Karpas-422 (cell line): ENCODE measurements around the gene NDUFS8. TPM values are rescaled to one million over a fixed set of nuclear protein-coding genes. Genes with fewer than 3 reads are reported as not detected.

Source experiments
- DNase-seq: peaks from one replicate; pipeline ENCODE4 v3.0.0-alpha.2; 2015
- H2AFZ ChIP-seq: fragments of 200-600 bp; sonication (generic); 2 replicates; pipeline ENCODE4 v1.6.1; 2014; ENCODE audit warnings: antibody characterized with exemption, low read length, mixed read lengths
- H3K27ac ChIP-seq: fragments of 200-600 bp; sonication (generic); 2 replicates; pipeline ENCODE4 v1.5.1; 2014; ENCODE audit warnings: mild to moderate bottlenecking, low read length, moderate library complexity
- H3K27me3 ChIP-seq: fragments of 200-600 bp; sonication (generic); 2 replicates; pipeline ENCODE4 v1.6.1; 2014; ENCODE audit warnings: low read length, mixed read lengths
- H3K36me3 ChIP-seq: fragments of 200-600 bp; sonication (generic); 2 replicates; pipeline ENCODE4 v1.6.1; 2014; ENCODE audit warnings: low read length, mixed read lengths; ENCODE audit not compliant: insufficient read depth
- H3K4me1 ChIP-seq: fragments of 200-600 bp; sonication (generic); 2 replicates; pipeline ENCODE4 v1.6.1; 2014; ENCODE audit warnings: mild to moderate bottlenecking, low read length, mixed read lengths
- H3K4me2 ChIP-seq: fragments of 200-600 bp; sonication (generic); 2 replicates; pipeline ENCODE4 v1.6.1; 2014; ENCODE audit warnings: low read length, low read depth, mild to moderate bottlenecking; ENCODE audit not compliant: poor library complexity, severe bottlenecking
- H3K4me3 ChIP-seq: fragments of 200-600 bp; sonication (generic); 2 replicates; pipeline ENCODE4 v1.5.1; 2014; ENCODE audit warnings: mild to moderate bottlenecking, antibody characterized with exemption, low read length, mixed read lengths
- H3K79me2 ChIP-seq: fragments of 200-600 bp; sonication (generic); 2 replicates; pipeline ENCODE4 v1.6.1; 2014; ENCODE audit warnings: mild to moderate bottlenecking, low read length, mixed read lengths
- H3K9ac ChIP-seq: fragments of 200-600 bp; sonication (generic); 2 replicates; pipeline ENCODE4 v1.6.0; 2014; ENCODE audit warnings: low read length
- H3K9me2 ChIP-seq: fragments of 200-600 bp; sonication (generic), shearing (Covaris generic); replicated peaks from 2 replicates; pipeline ENCODE4 v1.6.0; 2014; ENCODE audit warnings: mild to moderate bottlenecking, low read length, moderate library complexity; ENCODE audit not compliant: insufficient read depth
- H3K9me3 ChIP-seq: fragments of 300-700, 200-600 bp; sonication (generic); 2 replicates; pipeline ENCODE4 v1.6.1; 2014; ENCODE audit warnings: low read length, mixed read lengths
- H4K20me1 ChIP-seq: fragments of 200-600 bp; sonication (generic); 2 replicates; pipeline ENCODE4 v1.6.1; 2014; ENCODE audit warnings: mild to moderate bottlenecking, antibody characterized with exemption, low read length, low read depth; ENCODE audit not compliant: insufficient read depth
- total RNA-seq: library from RNA; depleted of rRNA; stranded (reverse); fragments of >200 nt; shearing (Covaris generic); gene quantifications from 2 replicates; pipeline ENCODE4 v1.2.3, GENCODE V29; 2014; ENCODE audit warnings: low replicate concordance

Gene NDUFS8
- total RNA-seq, 1 experiment from 2014 or later = 159 TPM

GRCh38 chr11:68017980-68018729 lies 12.3 kb upstream of the NDUFS8 start:
- no peaks in the 10 kb centered on the region for H4K20me1 ChIP-seq
- DNase-seq = no peak
- no peak overlapping the region for H3K27ac ChIP-seq
- no peaks in the 10 kb centered on the region for H3K9me3 ChIP-seq
- no peak overlapping the region for H3K9ac ChIP-seq
- H3K36me3 ChIP-seq = no peaks in the 10 kb centered on the region
- H3K79me2 ChIP-seq = no peaks in the 10 kb centered on the region
- no peak overlapping the region for H2AFZ ChIP-seq
- no peak overlapping the region for H3K4me3 ChIP-seq
- H3K27me3 ChIP-seq = no peaks in the 10 kb centered on the region
- peaks cover 3% of the 10 kb centered on the region for H3K4me1 ChIP-seq
- no peaks in the 10 kb centered on the region for H3K9me2 ChIP-seq
- H3K4me2 ChIP-seq = no peak overlapping the region

DNA sequence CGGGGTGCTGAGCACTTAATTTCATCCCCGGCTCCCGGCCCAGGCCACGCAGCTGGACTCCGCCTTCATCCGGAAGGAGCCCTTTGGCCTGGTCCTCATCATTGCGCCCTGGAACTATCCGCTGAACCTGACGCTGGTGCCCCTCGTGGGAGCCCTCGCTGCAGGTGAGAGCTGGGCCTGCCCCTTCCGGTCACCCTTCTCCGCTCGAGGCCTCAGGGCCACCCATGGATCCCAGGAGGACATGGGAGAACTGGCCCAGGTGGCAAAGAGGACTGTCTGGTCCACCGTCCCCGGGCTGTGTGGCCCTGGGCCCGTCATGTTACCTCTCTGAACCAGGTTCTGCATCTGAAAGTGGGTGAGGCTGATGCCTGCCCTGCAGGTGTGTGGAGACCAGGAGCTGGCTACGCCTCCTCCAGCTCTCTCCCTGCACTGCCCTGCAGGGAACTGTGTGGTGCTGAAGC lies 11.7 kb upstream of the NDUFS8 start:
- Histone ChIP-seq H2AFZ (no peak overlapping the region), H3K9ac (no peak overlapping the region), H4K20me1 (no peaks in the 10 kb centered on the region), H3K9me3 (no peaks in the 10 kb centered on the region), H3K27ac (no peak overlapping the region), H3K4me1 (peaks cover 3% of the 10 kb centered on the region), H3K9me2 (no peaks in the 10 kb centered on the region), H3K79me2 (no peaks in the 10 kb centered on the region), H3K27me3 (no peaks in the 10 kb centered on the region), H3K36me3 (no peaks in the 10 kb centered on the region), H3K4me3 (no peak overlapping the region), H3K4me2 (no peak overlapping the region)
- DNase-seq = peak; percentile 39

DNA sequence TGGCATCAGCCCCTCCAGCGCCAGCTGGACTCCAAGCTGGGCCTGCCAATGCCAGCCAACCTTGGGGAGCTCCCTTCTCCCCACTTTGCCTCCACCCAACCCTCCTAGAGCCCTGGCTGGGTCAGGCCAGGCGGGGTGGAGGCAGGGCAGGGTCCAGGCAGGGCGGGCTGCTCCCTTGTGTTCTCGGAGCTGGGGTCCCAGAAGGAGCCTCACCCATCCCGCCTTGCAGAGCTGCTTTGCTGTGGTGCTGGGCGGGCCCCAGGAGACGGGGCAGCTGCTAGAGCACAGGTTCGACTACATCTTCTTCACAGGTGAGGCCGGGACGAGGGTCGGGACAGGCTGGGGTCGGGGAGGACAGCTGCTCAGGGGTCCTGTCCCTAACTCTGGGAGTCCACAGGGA lies 11.0 kb upstream of the NDUFS8 start:
- H2AFZ ChIP-seq = no peak overlapping the region
- H3K27ac ChIP-seq = no peak overlapping the region
- DNase-seq = no peak
- no peaks in the 10 kb centered on the region for H3K27me3 ChIP-seq
- no peaks in the 10 kb centered on the region for H3K36me3 ChIP-seq
- no peak overlapping the region for H3K9ac ChIP-seq
- no peaks in the 10 kb centered on the region for H3K9me2 ChIP-seq
- no peaks in the 10 kb centered on the region for H4K20me1 ChIP-seq
- peaks cover 3% of the 10 kb centered on the region for H3K4me1 ChIP-seq
- H3K4me3 ChIP-seq = no peak overlapping the region
- H3K9me3 ChIP-seq = no peaks in the 10 kb centered on the region
- H3K4me2 ChIP-seq = no peak overlapping the region
- H3K79me2 ChIP-seq = no peaks in the 10 kb centered on the region

- no peak overlapping the region for H3K4me2 ChIP-seq
- DNase-seq = peak; percentile 72
- H3K27ac ChIP-seq = no peak overlapping the region
- H2AFZ ChIP-seq = no peak overlapping the region
- peaks cover 3% of the 10 kb centered on the region for H3K4me1 ChIP-seq
- no peaks in the 10 kb centered on the region for H4K20me1 ChIP-seq
- no peak overlapping the region for H3K9ac ChIP-seq
- no peaks in the 10 kb centered on the region for H3K27me3 ChIP-seq
- H3K9me2 ChIP-seq = no peaks in the 10 kb centered on the region
- no peaks in the 10 kb centered on the region for H3K79me2 ChIP-seq
- no peaks in the 10 kb centered on the region for H3K36me3 ChIP-seq
- no peak overlapping the region for H3K4me3 ChIP-seq
- H3K9me3 ChIP-seq = no peaks in the 10 kb centered on the region
These were observed 9.9 kb upstream of the NDUFS8 start for GRCh38 chr11:68020575-68020974.

DNA sequence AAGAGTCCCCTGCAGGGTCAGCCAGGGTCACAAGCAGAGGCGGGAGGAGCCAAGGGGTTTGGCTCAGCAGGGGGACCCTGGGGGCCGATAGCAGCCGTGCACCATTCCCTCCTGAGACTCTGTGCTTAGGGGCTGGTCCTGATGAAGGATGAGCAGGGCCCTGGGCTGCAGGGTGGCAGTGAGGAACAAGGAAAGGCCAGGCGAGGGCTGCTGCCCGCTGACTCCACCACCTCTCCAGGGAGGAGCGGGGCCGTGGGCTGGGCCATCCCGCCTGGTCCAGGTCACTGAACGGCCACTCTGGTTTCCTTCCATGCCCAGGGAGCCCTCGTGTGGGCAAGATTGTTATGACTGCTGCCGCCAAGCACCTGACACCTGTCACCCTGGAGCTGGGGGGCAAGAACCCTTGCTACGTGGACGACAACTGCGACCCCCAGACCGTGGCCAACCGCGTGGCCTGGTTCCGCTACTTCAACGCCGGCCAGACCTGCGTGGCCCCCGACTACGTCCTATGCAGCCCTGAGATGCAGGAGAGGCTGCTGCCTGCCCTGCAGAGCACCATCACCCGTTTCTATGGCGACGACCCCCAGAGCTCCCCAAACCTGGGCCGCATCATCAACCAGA lies 9.2 kb upstream of the NDUFS8 start:
- H4K20me1 ChIP-seq = no peaks in the 10 kb centered on the region

GRCh38 chr11:68022531-68022930 lies 8.0 kb upstream of the NDUFS8 start:
- Histone ChIP-seq H3K79me2 (no peaks in the 10 kb centered on the region), H3K4me3 (no peak overlapping the region), H3K9me3 (no peaks in the 10 kb centered on the region), H3K9ac (no peak overlapping the region), H3K4me2 (no peak overlapping the region), H2AFZ (no peak overlapping the region), H3K9me2 (no peaks in the 10 kb centered on the region), H3K27me3 (no peaks in the 10 kb centered on the region), H3K36me3 (no peaks in the 10 kb centered on the region), H3K4me1 (peaks cover 3% of the 10 kb centered on the region), H4K20me1 (no peaks in the 10 kb centered on the region), H3K27ac (no peak overlapping the region)
- no peak for DNase-seq

More for the DNA sequence above, 9.2 kb upstream of the NDUFS8 start:
- Histone ChIP-seq H3K79me2 (no peaks in the 10 kb centered on the region), H3K4me1 (peaks cover 3% of the 10 kb centered on the region), H2AFZ (no peak overlapping the region), H3K27ac (no peak overlapping the region), H3K9me2 (no peaks in the 10 kb centered on the region), H3K4me2 (no peak overlapping the region), H3K27me3 (no peaks in the 10 kb centered on the region), H3K4me3 (no peak overlapping the region), H3K9ac (no peak overlapping the region), H3K36me3 (no peaks in the 10 kb centered on the region), H3K9me3 (no peaks in the 10 kb centered on the region)
- DNase-seq = peak; percentile 70

- H3K27ac ChIP-seq = no peak overlapping the region
- H3K36me3 ChIP-seq = no peaks in the 10 kb centered on the region
- H3K4me3 ChIP-seq = no peak overlapping the region
- no peak overlapping the region for H2AFZ ChIP-seq
- H4K20me1 ChIP-seq = no peaks in the 10 kb centered on the region
- no peaks in the 10 kb centered on the region for H3K9me2 ChIP-seq
- H3K27me3 ChIP-seq = no peaks in the 10 kb centered on the region
- H3K4me1 ChIP-seq = peaks cover 12% of the 10 kb centered on the region
- H3K79me2 ChIP-seq = peaks cover 8% of the 10 kb centered on the region
- no peak for DNase-seq
- no peak overlapping the region for H3K9ac ChIP-seq
- H3K9me3 ChIP-seq = no peaks in the 10 kb centered on the region
- H3K4me2 ChIP-seq = no peak overlapping the region
These were observed 6.0 kb upstream of the NDUFS8 start for GRCh38 chr11:68024508-68024907.

DNA sequence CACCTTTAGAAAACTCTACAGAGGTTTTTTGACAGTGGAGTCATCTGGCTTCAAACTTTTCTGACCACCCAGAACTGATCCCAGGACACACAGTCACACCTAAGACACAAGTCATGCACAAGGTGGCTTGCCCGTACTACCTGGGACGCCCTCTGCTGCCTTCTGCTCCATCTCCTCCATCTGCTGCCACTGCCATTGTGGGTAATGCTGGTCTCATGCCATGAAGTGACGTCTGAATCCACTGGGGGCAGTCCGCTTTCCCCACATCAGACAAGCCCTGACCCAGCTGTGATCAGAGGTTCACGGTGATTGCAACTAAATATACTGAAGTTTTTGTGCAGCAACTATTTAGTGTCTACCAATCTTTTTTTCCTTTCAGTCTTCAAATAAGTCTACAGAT lies 5.4 kb upstream of the NDUFS8 start:
- Histone ChIP-seq H3K27ac (no peak overlapping the region), H3K9me2 (no peaks in the 10 kb centered on the region), H3K36me3 (no peaks in the 10 kb centered on the region), H3K9ac (no peak overlapping the region), H3K9me3 (no peaks in the 10 kb centered on the region), H3K79me2 (peaks cover 13% of the 10 kb centered on the region), H3K4me3 (no peak overlapping the region), H4K20me1 (no peaks in the 10 kb centered on the region), H3K4me1 (peaks cover 17% of the 10 kb centered on the region), H3K27me3 (no peaks in the 10 kb centered on the region), H2AFZ (no peak overlapping the region), H3K4me2 (no peak overlapping the region)
- peak; percentile 78 for DNase-seq
